Measurements from ENCODE around the gene TJP1. TPM values are rescaled to one million over a fixed set of nuclear protein-coding genes. Genes with fewer than 3 reads are reported as not detected.

TJP1 gene
- total RNA-seq, 2 donors from 2014 or later = 131 to 145 TPM

DNA sequence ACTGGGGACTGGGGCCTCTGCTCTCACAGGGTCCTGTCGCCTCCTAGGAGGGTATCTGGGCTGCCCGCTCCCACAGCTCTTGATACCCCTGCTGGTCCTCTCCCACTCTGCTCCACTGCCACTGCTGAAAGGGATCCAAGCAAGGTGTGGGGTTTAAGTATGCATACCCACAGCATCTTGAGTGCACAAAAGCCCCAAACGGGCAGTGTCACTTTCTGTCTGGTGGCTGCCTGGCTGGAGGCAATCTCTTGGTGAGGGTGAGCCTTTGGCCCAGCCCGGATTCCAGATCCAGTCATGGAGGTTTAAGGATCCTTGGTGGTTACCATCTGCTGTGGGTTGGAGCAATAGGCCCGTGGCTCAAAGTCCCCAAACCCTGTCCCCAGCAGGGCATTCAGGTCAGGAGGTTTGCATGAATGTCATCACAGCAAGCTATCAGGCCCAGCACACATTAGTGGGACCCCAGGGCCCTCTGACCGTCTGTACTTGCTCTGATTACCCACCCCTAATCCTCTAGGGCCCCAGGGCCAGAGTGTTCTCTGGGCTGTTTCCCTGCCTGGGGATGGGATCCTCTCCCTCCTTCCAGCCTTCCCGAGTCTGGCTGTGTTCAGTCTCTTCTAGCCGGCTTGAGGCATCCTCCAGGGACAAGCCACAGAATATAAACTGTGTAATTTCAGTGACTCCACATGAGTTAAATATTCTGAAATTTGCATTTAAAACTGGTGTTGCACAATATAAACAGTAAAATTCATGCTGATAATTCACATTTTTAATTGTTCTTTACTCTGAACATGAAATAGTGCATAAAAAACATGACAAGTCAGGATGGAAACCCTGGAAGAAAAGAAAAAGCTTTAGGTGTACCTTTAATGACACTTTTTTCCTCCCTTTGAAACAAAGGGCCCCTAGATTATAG is 4.9 kb upstream of the TJP1 start:
- Histone ChIP-seq H3K36me3 (ENCODE audit: control insufficient read depth, insufficient read depth, low read length) (no peaks in the 10 kb centered on the region), H3K9ac (ENCODE audit: extremely low read depth, low read length, poor library complexity, severe bottlenecking) (no peak overlapping the region), H3K27ac (ENCODE audit: low read depth, low read length) (no peak overlapping the region), H3K9me3 (ENCODE audit: control insufficient read depth, low read length) (no peaks in the 10 kb centered on the region), H3K4me3 (ENCODE audit: low read length) (no peak overlapping the region), H3K4me1 (ENCODE audit: control insufficient read depth, insufficient read depth, low read length) (peaks cover 2% of the 10 kb centered on the region), H3K27me3 (ENCODE audit: control insufficient read depth, insufficient read depth, low read length, poor library complexity, severe bottlenecking) (no peaks in the 10 kb centered on the region)
- H3K9me3 Mint-ChIP-seq = no peaks in the 10 kb centered on the region
- TF ChIP-seq, protein P1, sequence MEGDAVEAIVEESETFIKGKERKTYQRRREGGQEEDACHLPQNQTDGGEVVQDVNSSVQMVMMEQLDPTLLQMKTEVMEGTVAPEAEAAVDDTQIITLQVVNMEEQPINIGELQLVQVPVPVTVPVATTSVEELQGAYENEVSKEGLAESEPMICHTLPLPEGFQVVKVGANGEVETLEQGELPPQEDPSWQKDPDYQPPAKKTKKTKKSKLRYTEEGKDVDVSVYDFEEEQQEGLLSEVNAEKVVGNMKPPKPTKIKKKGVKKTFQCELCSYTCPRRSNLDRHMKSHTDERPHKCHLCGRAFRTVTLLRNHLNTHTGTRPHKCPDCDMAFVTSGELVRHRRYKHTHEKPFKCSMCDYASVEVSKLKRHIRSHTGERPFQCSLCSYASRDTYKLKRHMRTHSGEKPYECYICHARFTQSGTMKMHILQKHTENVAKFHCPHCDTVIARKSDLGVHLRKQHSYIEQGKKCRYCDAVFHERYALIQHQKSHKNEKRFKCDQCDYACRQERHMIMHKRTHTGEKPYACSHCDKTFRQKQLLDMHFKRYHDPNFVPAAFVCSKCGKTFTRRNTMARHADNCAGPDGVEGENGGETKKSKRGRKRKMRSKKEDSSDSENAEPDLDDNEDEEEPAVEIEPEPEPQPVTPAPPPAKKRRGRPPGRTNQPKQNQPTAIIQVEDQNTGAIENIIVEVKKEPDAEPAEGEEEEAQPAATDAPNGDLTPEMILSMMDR (conservative IDR thresholded peaks at IDR 0.05) = no peak
- 83 to 89% methylated on average over 4 to 8 of the region's 8 CpGs for WGBS, 2 experiments (ENCODE audit: insufficient coverage in 1 of 2, insufficient read length in 1 of 2)
- peaks cover 8% of the 10 kb centered on the region for H3K4me1 Mint-ChIP-seq
- no peak for DNase-seq
- peaks cover 10% of the 10 kb centered on the region for H3K27me3 Mint-ChIP-seq (ENCODE audit: insufficient read depth)
- H3K4me3 Mint-ChIP-seq = no peak overlapping the region
- H3K36me3 Mint-ChIP-seq (ENCODE audit: low read depth) = no peaks in the 10 kb centered on the region
- no peak overlapping the region for H3K27ac Mint-ChIP-seq

DNA sequence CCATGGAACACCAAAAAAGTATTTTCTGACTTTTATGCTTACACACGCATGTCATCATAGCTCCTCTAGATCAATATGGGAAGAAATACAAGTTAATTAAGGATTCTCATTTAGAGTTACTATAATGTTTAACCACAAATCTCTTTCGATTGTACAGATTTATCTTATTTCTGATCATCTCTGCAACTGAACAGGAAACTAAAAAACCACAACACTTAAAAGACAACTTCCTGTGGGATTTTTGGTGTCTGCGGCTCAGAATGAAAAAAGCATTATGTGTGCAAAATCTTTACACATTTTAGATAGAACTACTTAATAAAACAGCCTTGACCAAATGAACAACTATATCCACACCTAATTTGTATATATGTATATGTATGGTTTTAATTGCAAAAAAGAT is 3.0 kb upstream of the TJP1 start:
- Mint-ChIP-seq H3K4me3 (no peak overlapping the region), H3K4me1 (peaks cover 10% of the 10 kb centered on the region), H3K27me3 (ENCODE audit: insufficient read depth) (peaks cover 10% of the 10 kb centered on the region), H3K27ac (no peak overlapping the region), H3K36me3 (ENCODE audit: low read depth) (no peaks in the 10 kb centered on the region), H3K9me3 (no peaks in the 10 kb centered on the region)
- no peak overlapping the region for H3K4me3 ChIP-seq (ENCODE audit: low read length)
- no peak overlapping the region for H3K9ac ChIP-seq (ENCODE audit: extremely low read depth, low read length, poor library complexity, severe bottlenecking)
- H3K36me3 ChIP-seq (ENCODE audit: control insufficient read depth, insufficient read depth, low read length) = no peaks in the 10 kb centered on the region
- H3K9me3 ChIP-seq (ENCODE audit: control insufficient read depth, low read length) = no peaks in the 10 kb centered on the region
- DNase-seq = no peak
- TF ChIP-seq, protein P1 (conservative IDR thresholded peaks at IDR 0.05) = no peak
- H3K27me3 ChIP-seq (ENCODE audit: control insufficient read depth, insufficient read depth, low read length, poor library complexity, severe bottlenecking) = no peaks in the 10 kb centered on the region
- WGBS, 2 experiments (ENCODE audit: insufficient coverage in 1 of 2, insufficient read length in 1 of 2) = 95% methylated on average over 1 of the region's 3 CpGs; no CpG with 5 or more reads in 1 of the 2 experiments
- no peak overlapping the region for H3K27ac ChIP-seq (ENCODE audit: low read depth, low read length)
- peaks cover 2% of the 10 kb centered on the region for H3K4me1 ChIP-seq (ENCODE audit: control insufficient read depth, insufficient read depth, low read length)

DNA sequence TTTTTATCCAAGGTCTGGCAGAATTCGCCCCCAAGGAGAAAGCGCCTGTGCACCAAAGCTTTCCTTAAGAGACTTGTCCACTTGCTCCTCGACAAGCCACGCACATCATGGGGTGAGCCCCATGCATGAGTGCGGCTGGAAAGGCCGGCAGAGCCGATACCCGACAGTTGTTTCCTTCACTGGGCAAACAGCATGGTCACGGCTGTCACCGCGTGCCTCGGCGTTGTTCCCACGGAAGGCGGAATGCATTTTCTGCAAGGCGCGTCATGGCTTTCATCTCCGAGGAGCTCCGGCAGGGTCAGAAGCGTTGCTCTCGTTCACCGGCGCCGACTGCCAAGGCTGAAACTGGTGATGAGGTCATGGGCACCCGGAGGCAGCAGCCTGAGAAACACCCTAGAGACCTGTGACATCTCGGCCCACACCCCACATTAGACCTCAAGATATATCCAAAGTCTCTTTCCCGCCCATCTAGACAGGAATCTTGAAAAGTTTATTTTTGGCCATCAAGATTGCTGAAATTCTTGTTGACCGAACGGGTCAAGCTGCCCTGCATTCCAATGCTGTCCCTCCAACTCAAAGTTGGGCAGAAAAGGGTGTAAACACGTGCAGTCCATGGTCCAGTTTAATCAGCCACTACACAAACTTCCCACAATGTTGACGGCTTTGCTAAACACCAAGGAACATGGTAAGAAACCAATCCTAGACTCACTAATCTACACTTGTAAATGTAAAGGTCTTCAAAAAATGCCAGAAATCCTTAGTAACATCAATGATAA is 604 bp upstream of the TJP1 start:
- H3K27me3 Mint-ChIP-seq (ENCODE audit: insufficient read depth) = peaks cover 10% of the 10 kb centered on the region
- no peaks in the 10 kb centered on the region for H3K9me3 ChIP-seq (ENCODE audit: control insufficient read depth, low read length)
- H3K4me1 Mint-ChIP-seq = peaks cover 21% of the 10 kb centered on the region
- no peaks in the 10 kb centered on the region for H3K36me3 ChIP-seq (ENCODE audit: control insufficient read depth, insufficient read depth, low read length)
- H3K4me1 ChIP-seq (ENCODE audit: control insufficient read depth, insufficient read depth, low read length) = peaks cover 2% of the 10 kb centered on the region
- WGBS, 2 experiments (ENCODE audit: insufficient coverage in 1 of 2, insufficient read length in 1 of 2) = 15 to 20% methylated on average over 22 to 31 of the region's 31 CpGs
- DNase-seq = no peak
- TF ChIP-seq, protein P1 (conservative IDR thresholded peaks at IDR 0.05) = no peak
- peak overlapping the region; percentile 74 for H3K9ac ChIP-seq (ENCODE audit: extremely low read depth, low read length, poor library complexity, severe bottlenecking)
- peak overlapping the region; percentile 96 for H3K27ac Mint-ChIP-seq
- H3K27me3 ChIP-seq (ENCODE audit: control insufficient read depth, insufficient read depth, low read length, poor library complexity, severe bottlenecking) = no peaks in the 10 kb centered on the region
- H3K4me3 Mint-ChIP-seq = peak overlapping the region; percentile 82
- H3K9me3 Mint-ChIP-seq = no peaks in the 10 kb centered on the region
- H3K27ac ChIP-seq (ENCODE audit: low read depth, low read length) = peak overlapping the region; percentile 83
- H3K36me3 Mint-ChIP-seq (ENCODE audit: low read depth) = peaks cover 11% of the 10 kb centered on the region
- H3K4me3 ChIP-seq (ENCODE audit: low read length) = peak overlapping the region; percentile 89
